Esophagus (tissue), 2 donors: ENCODE data around the gene ADNP2. TPM values are rescaled to one million over a fixed set of nuclear protein-coding genes. Genes with fewer than 3 reads are reported as not detected.

Experiments
- H3K27ac ChIP-seq, 2 donors: one replicate each; pipeline ENCODE4 v1.5.1; 2013; ENCODE audit warnings: low read depth in 2 of 2, mild to moderate bottlenecking in 2 of 2, inconsistent platforms in 1 of 2, low read length in 1 of 2, moderate library complexity in 1 of 2
- H3K27me3 ChIP-seq, 2 donors: one replicate each; pipeline ENCODE4 v1.6.1; 2013; ENCODE audit warnings: low read length in 2 of 2, control low read depth in 1 of 2, mild to moderate bottlenecking in 1 of 2; ENCODE audit not compliant: insufficient read depth in 2 of 2, control insufficient read depth in 1 of 2
- H3K36me3 ChIP-seq, 2 donors: one replicate each; pipeline ENCODE4 v1.6.1; 2013; ENCODE audit warnings: low read length in 1 of 2; ENCODE audit not compliant: control insufficient read depth in 2 of 2, insufficient read depth in 2 of 2
- H3K4me1 ChIP-seq, 2 donors: one replicate each; pipeline ENCODE4 v1.6.1; 2013; ENCODE audit warnings: low read length in 1 of 2; ENCODE audit not compliant: control insufficient read depth in 2 of 2, insufficient read depth in 2 of 2
- H3K4me3 ChIP-seq, 2 donors: one replicate each; pipeline ENCODE4 v1.5.1; 2013; ENCODE audit warnings: low read length in 2 of 2, mild to moderate bottlenecking in 2 of 2, low read depth in 1 of 2, moderate library complexity in 1 of 2
- H3K9me3 ChIP-seq, 2 donors: one replicate each; pipeline ENCODE4 v1.6.1; 2013; ENCODE audit warnings: mild to moderate bottlenecking in 2 of 2, low read depth in 1 of 2, low read length in 1 of 2, moderate library complexity in 1 of 2; ENCODE audit not compliant: control insufficient read depth in 2 of 2, insufficient read depth in 1 of 2
- WGBS, 2 donors: extraction: QIAGEN DNeasy Blood & Tissue Kit; methylation state at CpG; one replicate each; pipeline ENCODE4 v1.1.7; 2013; 5-methylcytosine and 5-hydroxymethylcytosine counted together
- polyA plus RNA-seq, 2 donors: library from polyadenylated mRNA; stranded (reverse); fragments of 200-250 nt; gene quantifications; one replicate each; pipeline ENCODE4 v1.2.3, GENCODE V29; 2013
- donor health status: healthy with polysubstance abuse.
- donor health status: Bipolar disorder and iron deficiency.

ADNP2 gene
- polyA plus RNA-seq, 2 donors, result 4.6 to 6.2 TPM

DNA sequence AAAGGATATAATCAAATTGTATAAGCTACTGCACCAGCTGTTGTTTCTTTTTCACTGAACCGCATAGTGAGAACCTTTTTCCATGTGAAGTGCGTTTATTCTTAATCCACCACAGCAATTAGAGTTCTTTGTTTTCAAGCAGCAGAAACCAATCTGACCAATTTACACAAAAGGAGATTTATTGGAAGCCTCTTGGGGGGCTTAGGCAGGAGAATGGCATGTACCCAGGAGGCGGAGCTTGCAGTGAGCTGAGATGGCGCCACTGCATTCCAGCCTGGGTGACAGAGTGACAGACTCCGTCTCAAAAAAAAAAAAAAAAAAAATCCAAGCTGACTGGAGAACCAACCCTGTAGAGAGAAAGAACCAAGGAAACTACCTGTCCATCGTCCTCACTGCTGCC, 10.0 kb downstream of the ADNP2 start:
- Histone ChIP-seq H3K27me3 (no peaks in the 10 kb centered on the region), H3K27ac (no peak overlapping the region), H3K4me1 (no peaks in the 10 kb centered on the region), H3K36me3 (peaks cover 0 to 5% of the 10 kb centered on the region in 2 donors), H3K9me3 (no peaks in the 10 kb centered on the region), H3K4me3 (no peak overlapping the region)
- WGBS, 2 donors, result 87 to 92% methylated on average over 6 of the region's 6 CpGs

DNA sequence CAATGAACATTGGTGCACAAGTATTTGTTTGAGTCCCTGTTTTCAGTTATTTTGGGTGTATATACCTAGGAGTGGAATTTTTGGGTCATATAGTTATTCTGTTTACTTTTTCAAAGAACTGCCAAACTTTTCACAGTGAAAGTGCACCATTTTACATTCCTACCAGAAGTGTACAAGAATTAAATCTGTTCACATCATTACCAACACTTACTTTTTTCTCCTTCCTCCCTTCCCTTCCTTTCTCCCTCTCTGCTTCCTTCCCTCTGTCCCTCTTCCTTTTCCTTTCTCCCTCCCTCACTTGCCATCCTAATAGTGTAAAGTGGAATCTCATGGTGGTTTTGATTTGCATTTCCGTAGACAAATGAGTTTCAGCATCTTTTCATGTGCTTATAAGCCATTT, 11.9 kb downstream of the ADNP2 start:
- Histone ChIP-seq H3K4me1 (peaks cover 0 to 3% of the 10 kb centered on the region in 2 donors), H3K36me3 (peaks cover 0 to 5% of the 10 kb centered on the region in 2 donors)
- 31 to 97% methylated on average over 1 of the region's 1 CpG for WGBS, 2 donors

GRCh38 chr18:80124131-80124530, 15.1 kb downstream of the ADNP2 start:
- H3K9me3 ChIP-seq, result no peaks in the 10 kb centered on the region
- H3K36me3 ChIP-seq, result peaks cover 0 to 4% of the 10 kb centered on the region in 2 donors
- H3K4me3 ChIP-seq, result no peak overlapping the region
- peaks cover 0 to 3% of the 10 kb centered on the region in 2 donors for H3K4me1 ChIP-seq
- H3K27ac ChIP-seq, result no peak overlapping the region
- no peaks in the 10 kb centered on the region for H3K27me3 ChIP-seq

More for the DNA sequence above, 11.9 kb downstream of the ADNP2 start:
- H3K27me3 ChIP-seq, result no peaks in the 10 kb centered on the region
- H3K9me3 ChIP-seq, result no peaks in the 10 kb centered on the region
- no peak overlapping the region for H3K27ac ChIP-seq
- no peak overlapping the region for H3K4me3 ChIP-seq

- no peak overlapping the region for H3K27ac ChIP-seq
- H3K4me1 ChIP-seq, result peaks cover 0 to 3% of the 10 kb centered on the region in 2 donors
- no peak overlapping the region for H3K4me3 ChIP-seq
- H3K27me3 ChIP-seq, result no peaks in the 10 kb centered on the region
- no peaks in the 10 kb centered on the region for H3K9me3 ChIP-seq
- 91 to 95% methylated on average over 9 of the region's 9 CpGs for WGBS, 2 donors
- H3K36me3 ChIP-seq, result no peaks in the 10 kb centered on the region
Measured at GRCh38 chr18:80126797-80127196, 17.7 kb downstream of the ADNP2 start.

- Histone ChIP-seq H3K27me3 (no peaks in the 10 kb centered on the region), H3K9me3 (no peaks in the 10 kb centered on the region), H3K4me1 (peaks cover 0 to 3% of the 10 kb centered on the region in 2 donors), H3K4me3 (no peak overlapping the region), H3K36me3 (no peaks in the 10 kb centered on the region), H3K27ac (no peak overlapping the region)
- 84 to 100% methylated on average over 1 of the region's 1 CpG for WGBS, 2 donors
Measured at GRCh38 chr18:80127635-80128034, 18.6 kb downstream of the ADNP2 start.

DNA sequence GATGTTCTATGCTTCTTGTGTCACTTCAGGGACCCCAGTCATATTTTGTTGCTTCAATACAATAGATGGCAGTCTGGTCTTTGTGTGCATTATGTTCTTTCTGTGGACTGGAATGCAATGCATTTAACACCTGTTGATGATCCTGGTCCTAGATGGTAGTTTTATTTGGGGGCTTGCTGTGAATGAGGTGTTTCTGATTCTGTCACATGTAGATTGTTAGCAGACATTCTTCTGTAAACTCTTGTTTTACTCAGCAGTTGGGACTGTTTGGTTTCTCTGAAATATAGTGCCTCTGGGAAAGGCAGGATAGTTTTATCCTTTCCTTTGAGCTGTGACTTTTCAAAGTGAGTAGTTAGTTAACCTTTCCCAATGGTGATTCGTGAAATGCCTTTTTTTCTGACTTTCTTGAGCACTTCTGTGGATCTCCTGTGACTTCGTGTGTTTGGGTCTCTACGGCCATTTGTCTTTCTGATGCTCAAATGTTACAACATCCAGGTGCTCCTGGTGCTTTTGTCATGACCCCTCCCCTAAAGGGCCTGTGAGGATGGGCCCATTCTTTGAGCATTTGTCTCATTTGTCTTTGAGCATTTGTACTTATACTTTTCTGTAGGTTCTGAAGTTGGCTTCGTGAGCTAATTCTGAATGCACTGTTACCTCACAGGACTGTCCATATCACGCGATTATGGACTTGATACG, 20.8 kb downstream of the ADNP2 start:
- no peaks in the 10 kb centered on the region for H3K4me1 ChIP-seq
- WGBS, 2 donors, result 76 to 94% methylated on average over 7 of the region's 7 CpGs
- no peak overlapping the region for H3K27ac ChIP-seq
- H3K9me3 ChIP-seq, result no peaks in the 10 kb centered on the region
- peaks cover 0 to 3% of the 10 kb centered on the region in 2 donors for H3K36me3 ChIP-seq
- no peak overlapping the region for H3K4me3 ChIP-seq
- H3K27me3 ChIP-seq, result no peaks in the 10 kb centered on the region

- H3K27ac ChIP-seq, result no peak overlapping the region
- no peaks in the 10 kb centered on the region for H3K27me3 ChIP-seq
- WGBS, 2 donors, result 67 to 83% methylated on average over 5 of the region's 5 CpGs
- no peak overlapping the region for H3K4me3 ChIP-seq
- H3K4me1 ChIP-seq, result no peaks in the 10 kb centered on the region
- peaks cover 0 to 3% of the 10 kb centered on the region in 2 donors for H3K36me3 ChIP-seq
- no peaks in the 10 kb centered on the region for H3K9me3 ChIP-seq
Measured at GRCh38 chr18:80130555-80130954, 21.5 kb downstream of the ADNP2 start.

DNA sequence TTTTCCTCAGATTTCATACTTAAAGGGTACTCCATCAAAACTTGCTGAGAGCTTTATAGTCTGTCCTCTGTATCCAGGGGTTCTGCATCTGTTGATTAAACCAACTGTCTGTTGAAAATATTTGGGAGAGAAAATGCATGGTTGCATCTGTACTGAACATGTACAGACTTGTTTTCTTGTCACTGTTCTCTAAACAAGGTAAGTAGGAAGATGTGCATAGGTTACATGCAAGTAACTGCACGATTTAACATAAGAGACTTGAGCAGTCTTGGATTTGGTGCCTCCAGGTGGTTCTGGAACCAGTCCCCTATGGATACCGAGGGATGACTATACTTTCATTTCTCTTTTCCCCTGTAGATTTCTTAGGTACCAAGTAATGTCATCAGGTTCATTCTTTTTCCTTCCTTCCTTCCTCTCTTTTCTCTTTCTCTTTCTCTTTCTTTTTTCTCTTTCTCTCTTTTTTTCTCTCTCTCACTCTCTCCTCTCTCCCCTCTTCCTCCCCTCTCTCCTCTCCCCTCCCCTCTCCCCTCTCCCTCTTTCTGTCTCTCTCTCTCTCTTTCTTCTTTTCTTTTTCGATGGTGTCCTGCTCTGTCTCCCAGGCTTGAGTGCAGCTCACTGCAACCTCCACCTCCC, 23.2 kb downstream of the ADNP2 start:
- peaks cover 13 to 15% of the 10 kb centered on the region in 2 donors for H3K36me3 ChIP-seq

DNA sequence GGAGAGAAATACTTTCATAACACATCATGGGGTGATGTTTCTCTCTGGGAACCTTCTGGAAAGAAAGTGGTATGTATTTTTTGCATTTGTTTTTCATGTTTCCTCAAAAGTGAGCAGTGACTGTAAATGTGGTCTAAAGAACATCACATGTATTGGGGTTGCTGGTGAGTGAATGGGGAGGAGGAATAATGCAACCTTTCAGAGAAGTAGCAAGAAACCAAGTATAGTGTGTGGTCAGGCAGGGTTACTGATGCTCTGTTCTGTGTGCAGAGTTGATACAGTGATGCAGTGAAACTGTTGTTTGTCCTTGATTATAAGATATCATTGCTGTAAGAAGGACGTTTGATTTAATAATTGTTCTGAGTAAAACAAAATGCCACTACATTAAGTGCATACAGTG, 24.1 kb downstream of the ADNP2 start:
- H3K27ac ChIP-seq, result no peak overlapping the region
- peaks cover 21 to 22% of the 10 kb centered on the region in 2 donors for H3K36me3 ChIP-seq
- no peaks in the 10 kb centered on the region for H3K27me3 ChIP-seq
- WGBS, 2 donors, result 65 to 71% methylated on average over 1 of the region's 1 CpG
- H3K9me3 ChIP-seq, result no peaks in the 10 kb centered on the region
- no peak overlapping the region for H3K4me3 ChIP-seq
- no peaks in the 10 kb centered on the region for H3K4me1 ChIP-seq

More for the DNA sequence above, 23.2 kb downstream of the ADNP2 start:
- Histone ChIP-seq H3K27ac (no peak overlapping the region), H3K9me3 (no peaks in the 10 kb centered on the region), H3K4me1 (no peaks in the 10 kb centered on the region), H3K27me3 (no peaks in the 10 kb centered on the region), H3K4me3 (no peak overlapping the region)
- WGBS, 2 donors, result 64 to 74% methylated on average over 3 of the region's 3 CpGs

DNA sequence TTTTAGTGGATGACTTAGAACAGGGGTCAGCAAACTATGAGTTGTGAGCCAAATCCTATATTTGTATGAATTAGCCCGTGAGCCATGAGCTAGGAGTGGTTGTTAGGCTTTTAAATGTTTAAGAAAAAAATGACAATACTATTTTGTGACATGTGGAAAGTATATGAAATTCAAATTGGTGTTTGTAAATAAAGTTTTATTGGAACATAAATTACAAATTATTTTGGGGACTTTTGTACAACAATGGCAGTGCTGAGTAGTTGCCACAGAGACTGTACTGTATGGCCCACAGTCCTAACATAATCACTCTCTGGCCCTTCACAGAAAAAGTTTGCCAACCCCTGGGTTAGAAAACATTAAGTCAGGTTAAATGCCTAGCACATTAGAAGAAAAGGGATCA, 26.1 kb downstream of the ADNP2 start:
- H3K4me1 ChIP-seq, result no peaks in the 10 kb centered on the region
- H3K9me3 ChIP-seq, result no peaks in the 10 kb centered on the region
- H3K27me3 ChIP-seq, result no peaks in the 10 kb centered on the region
- peaks cover 22 to 25% of the 10 kb centered on the region in 2 donors for H3K36me3 ChIP-seq
- no peak overlapping the region for H3K4me3 ChIP-seq
- WGBS, 2 donors, result 95 to 98% methylated on average over 1 of the region's 1 CpG
- H3K27ac ChIP-seq, result no peak overlapping the region
